ENCODE data around the gene EMC1.

- TF ChIP-seq CTCF (IDR thresholded peaks at IDR 0.05) (no peak), POLR2A (IDR thresholded peaks at IDR 0.05) (no peak), POLR2AphosphoS5 (IDR thresholded peaks at IDR 0.05) (no peak), EP300 (IDR thresholded peaks at IDR 0.05) (no peak)
These were observed 72.5 kb downstream of the EMC1 start for GRCh38 chr1:19178734-19179398.
